Activated CD4-positive, alpha-beta T cell treated with anti-CD3 and anti-CD28 coated beads for 36 hours (primary cell): ENCODE data around the gene CACNA1B. TPM values are rescaled to one million over a fixed set of nuclear protein-coding genes. Genes with fewer than 3 reads are reported as not detected.

ENCODE experiments used
- ATAC-seq: fragments of 200-7000 bp; cut with Tn5 transposase; one replicate; pipeline ENCODE4 v1.10.0; 2021; ENCODE audit warnings: mild to moderate bottlenecking, moderate library complexity
- CTCF ChIA-PET: fragments of 350-600 bp; sonication (Branson Sonifier 250); formaldehyde crosslinking; loops from one replicate; lab custom pipeline; 2021; ENCODE audit warnings: antibody characterized with exemption; lab: Charles Lee
- POLR2A ChIA-PET: fragments of 350-600 bp; sonication (Branson Sonifier 250); formaldehyde crosslinking; loops from one replicate; lab custom pipeline; 2021; ENCODE audit warnings: antibody characterized with exemption, inconsistent platforms; lab: Charles Lee
- DNase-seq: peaks from one replicate; pipeline ENCODE4 v3.0.0-alpha.2; 2020
- H3K27ac Mint-ChIP-seq: one replicate; pipeline ENCODE4 v1.8.0; 2021; ENCODE audit warnings: mixed read lengths
- H3K27me3 Mint-ChIP-seq: one replicate; pipeline ENCODE4 v1.8.0; 2021; ENCODE audit warnings: mixed read lengths
- H3K36me3 Mint-ChIP-seq: one replicate; pipeline ENCODE4 v1.8.0; 2021; ENCODE audit warnings: low read depth, mixed read lengths
- H3K4me1 Mint-ChIP-seq: one replicate; pipeline ENCODE4 v1.8.0; 2021; ENCODE audit warnings: mixed read lengths
- H3K4me3 Mint-ChIP-seq: one replicate; pipeline ENCODE4 v1.8.0; 2021; ENCODE audit warnings: mild to moderate bottlenecking, moderate library complexity, mixed read lengths
- H3K9me3 Mint-ChIP-seq: one replicate; pipeline ENCODE4 v1.8.0; 2021; ENCODE audit warnings: low read depth, mixed read lengths
- intact Hi-C, 2 experiments: fragments of 100-400 bp; cut with DNase I in 1 of 2; cut with micrococcal nuclease in 1 of 2; formaldehyde crosslinking; loops; one replicate each; pipeline versions ENCODE4 v1.14.2 to v1.15.1; 2022 to 2024; cut with DNase I, micrococcal nuclease
- total RNA-seq, 2 experiments: library from RNA; stranded (reverse); gene quantifications; one replicate each; pipeline ENCODE4 v1.2.3, GENCODE V29; 2021

The CACNA1B gene
- total RNA-seq, 2 experiments from 2014 or later: 0.05 to 0.07 TPM

GRCh38 chr9:138071731-138072130 is 194.1 kb downstream of the CACNA1B start:
- ChIA-PET CTCF (no interaction called here), POLR2A (no interaction called here)
- no peaks in the 10 kb centered on the region for H3K36me3 Mint-ChIP-seq
- H3K9me3 Mint-ChIP-seq: no peaks in the 10 kb centered on the region
- no peak overlapping the region for H3K4me3 Mint-ChIP-seq
- no peak overlapping the region for H3K27ac Mint-ChIP-seq
- no peaks in the 10 kb centered on the region for H3K27me3 Mint-ChIP-seq
- H3K4me1 Mint-ChIP-seq: no peaks in the 10 kb centered on the region
- ATAC-seq (no peak), DNase-seq (no peak)
- intact Hi-C loops: no loop called here

GRCh38 chr9:138072161-138072842 is 194.7 kb downstream of the CACNA1B start:
- Mint-ChIP-seq H3K36me3 (no peaks in the 10 kb centered on the region), H3K9me3 (no peaks in the 10 kb centered on the region), H3K4me3 (no peak overlapping the region), H3K4me1 (no peaks in the 10 kb centered on the region), H3K27me3 (peaks cover 1% of the 10 kb centered on the region), H3K27ac (no peak overlapping the region)
- ChIA-PET CTCF (no interaction called here), POLR2A (no interaction called here)
- ATAC-seq: no peak
- no peak for DNase-seq
- intact Hi-C loops: no loop called here

- Mint-ChIP-seq H3K9me3 (no peaks in the 10 kb centered on the region), H3K4me1 (no peaks in the 10 kb centered on the region), H3K27ac (no peak overlapping the region), H3K36me3 (no peaks in the 10 kb centered on the region), H3K4me3 (no peak overlapping the region), H3K27me3 (peaks cover 3% of the 10 kb centered on the region)
- DNase-seq (no peak), ATAC-seq (no peak)
- intact Hi-C loops: no loop called here
- CTCF ChIA-PET: no interaction called here
- POLR2A ChIA-PET: no interaction called here
These were observed 195.3 kb downstream of the CACNA1B start for GRCh38 chr9:138072897-138073296.

GRCh38 chr9:138073408-138073807 is 195.8 kb downstream of the CACNA1B start:
- ATAC-seq: no peak
- CTCF ChIA-PET: no interaction called here
- intact Hi-C loops: no loop called here
- POLR2A ChIA-PET: no interaction called here
- Mint-ChIP-seq H3K4me3 (no peak overlapping the region), H3K27ac (no peak overlapping the region), H3K27me3 (peaks cover 5% of the 10 kb centered on the region), H3K4me1 (no peaks in the 10 kb centered on the region), H3K9me3 (no peaks in the 10 kb centered on the region), H3K36me3 (no peaks in the 10 kb centered on the region)
- no peak for DNase-seq

- H3K36me3 Mint-ChIP-seq: no peaks in the 10 kb centered on the region
- H3K4me3 Mint-ChIP-seq: no peak overlapping the region
- H3K27me3 Mint-ChIP-seq: peaks cover 9% of the 10 kb centered on the region
- CTCF ChIA-PET: no interaction called here
- no peaks in the 10 kb centered on the region for H3K9me3 Mint-ChIP-seq
- POLR2A ChIA-PET: no interaction called here
- intact Hi-C loops: no loop called here
- no peak for ATAC-seq
- H3K27ac Mint-ChIP-seq: no peak overlapping the region
- no peak for DNase-seq
- no peaks in the 10 kb centered on the region for H3K4me1 Mint-ChIP-seq
These were observed 196.2 kb downstream of the CACNA1B start for GRCh38 chr9:138073808-138074207.

GRCh38 chr9:138074516-138074915 is 196.9 kb downstream of the CACNA1B start:
- Mint-ChIP-seq H3K4me1 (no peaks in the 10 kb centered on the region), H3K27ac (no peak overlapping the region), H3K4me3 (no peak overlapping the region), H3K9me3 (no peaks in the 10 kb centered on the region), H3K27me3 (peaks cover 11% of the 10 kb centered on the region), H3K36me3 (no peaks in the 10 kb centered on the region)
- intact Hi-C loops: no loop called here
- CTCF ChIA-PET: interaction anchor here (0.7 kb wide), 1 partner anchor 325 kb away, joined by 3 read pairs; no protein-coding TSS in a partner anchor
- POLR2A ChIA-PET: no interaction called here
- ATAC-seq (no peak), DNase-seq (no peak)

- ChIA-PET CTCF (no interaction called here), POLR2A (no interaction called here)
- ATAC-seq: no peak
- H3K27me3 Mint-ChIP-seq: peaks cover 17% of the 10 kb centered on the region
- DNase-seq: no peak
- no peaks in the 10 kb centered on the region for H3K9me3 Mint-ChIP-seq
- H3K4me1 Mint-ChIP-seq: no peaks in the 10 kb centered on the region
- intact Hi-C loops: no loop called here
- H3K36me3 Mint-ChIP-seq: no peaks in the 10 kb centered on the region
- no peak overlapping the region for H3K4me3 Mint-ChIP-seq
- H3K27ac Mint-ChIP-seq: no peak overlapping the region
These were observed 197.9 kb downstream of the CACNA1B start for GRCh38 chr9:138075496-138075895.

GRCh38 chr9:138075961-138076649 is 198.5 kb downstream of the CACNA1B start:
- no peak overlapping the region for H3K27ac Mint-ChIP-seq
- ATAC-seq (no peak), DNase-seq (no peak)
- H3K4me1 Mint-ChIP-seq: no peaks in the 10 kb centered on the region
- intact Hi-C loops: no loop called here
- no peaks in the 10 kb centered on the region for H3K36me3 Mint-ChIP-seq
- ChIA-PET CTCF (no interaction called here), POLR2A (no interaction called here)
- no peaks in the 10 kb centered on the region for H3K9me3 Mint-ChIP-seq
- peaks cover 17% of the 10 kb centered on the region for H3K27me3 Mint-ChIP-seq
- H3K4me3 Mint-ChIP-seq: no peak overlapping the region

GRCh38 chr9:138076650-138077009 is 199.0 kb downstream of the CACNA1B start:
- Mint-ChIP-seq H3K4me1 (no peaks in the 10 kb centered on the region), H3K27me3 (peaks cover 19% of the 10 kb centered on the region), H3K9me3 (no peaks in the 10 kb centered on the region), H3K27ac (no peak overlapping the region), H3K4me3 (no peak overlapping the region), H3K36me3 (no peaks in the 10 kb centered on the region)
- CTCF ChIA-PET: no interaction called here
- POLR2A ChIA-PET: no interaction called here
- ATAC-seq (no peak), DNase-seq (no peak)
- intact Hi-C loops: no loop called here

GRCh38 chr9:138077126-138077525 is 199.5 kb downstream of the CACNA1B start:
- ChIA-PET CTCF (no interaction called here), POLR2A (interaction anchor here (0.6 kb wide), 1 partner anchor 12 kb away, joined by 6 read pairs; no protein-coding TSS in a partner anchor)
- DNase-seq (no peak), ATAC-seq (no peak)
- Mint-ChIP-seq H3K4me3 (no peak overlapping the region), H3K27ac (no peak overlapping the region), H3K36me3 (no peaks in the 10 kb centered on the region), H3K4me1 (no peaks in the 10 kb centered on the region), H3K27me3 (peaks cover 19% of the 10 kb centered on the region), H3K9me3 (no peaks in the 10 kb centered on the region)
- intact Hi-C loops: no loop called here

- Mint-ChIP-seq H3K36me3 (no peaks in the 10 kb centered on the region), H3K4me1 (no peaks in the 10 kb centered on the region), H3K4me3 (no peak overlapping the region), H3K9me3 (no peaks in the 10 kb centered on the region), H3K27me3 (peaks cover 19% of the 10 kb centered on the region), H3K27ac (no peak overlapping the region)
- DNase-seq (no peak), ATAC-seq (no peak)
- ChIA-PET CTCF (no interaction called here), POLR2A (interaction anchor here (0.6 kb wide), 1 partner anchor 11 kb away, joined by 6 read pairs; no protein-coding TSS in a partner anchor)
- intact Hi-C loops: no loop called here
These were observed 200.4 kb downstream of the CACNA1B start for GRCh38 chr9:138077898-138078540.

GRCh38 chr9:138078846-138079245 is 201.3 kb downstream of the CACNA1B start:
- Mint-ChIP-seq H3K4me3 (no peak overlapping the region), H3K27me3 (peaks cover 19% of the 10 kb centered on the region), H3K36me3 (no peaks in the 10 kb centered on the region), H3K9me3 (no peaks in the 10 kb centered on the region), H3K27ac (no peak overlapping the region), H3K4me1 (no peaks in the 10 kb centered on the region)
- CTCF ChIA-PET: no interaction called here
- POLR2A ChIA-PET: no interaction called here
- intact Hi-C loops: no loop called here
- no peak for ATAC-seq
- DNase-seq: no peak
